Motor neuron (in vitro differentiated cells): Measurements from ENCODE around the gene CFAP54. TPM values are rescaled to one million over a fixed set of nuclear protein-coding genes. Genes with fewer than 3 reads are reported as not detected.
"Not testable (repeated sequence)": the region's sequence is repeated elsewhere in the genome, so short reads cannot be mapped to it uniquely, and the experiment has no call there.

ENCODE experiments used
- ATAC-seq, 8 experiments: fragments of 200-7000 bp; cut with Tn5 transposase; replicated peaks in 6 of 8; 2 replicates each; pipeline ENCODE4 v1.8.0; 2021; ENCODE audit warnings: mild to moderate bottlenecking in 8 of 8, moderate library complexity in 8 of 8
- H3K27ac ChIP-seq, 2 donors: fragments of 250-450 bp; sonication (Bioruptor Pico); 2 replicates each; pipeline ENCODE4 v1.9.0; 2021; ENCODE audit warnings: antibody characterized with exemption in 2 of 2, mild to moderate bottlenecking in 2 of 2, moderate library complexity in 1 of 2
- H3K4me1 ChIP-seq, 2 donors: fragments of 250-450 bp; sonication (Bioruptor Pico); replicated peaks in 1 of 2; 2 replicates each; pipeline ENCODE4 v1.6.1; 2021; ENCODE audit warnings: antibody characterized with exemption in 2 of 2, mild to moderate bottlenecking in 2 of 2, moderate library complexity in 1 of 2
- H3K4me3 ChIP-seq, 5 donors: fragments of 250-450 bp; sonication (Bioruptor Pico); 2 replicates each; pipeline ENCODE4 v1.9.0; 2021; ENCODE audit warnings: antibody characterized with exemption in 5 of 5, mild to moderate bottlenecking in 5 of 5, moderate library complexity in 4 of 5
- whole genome bisulfite sequencing, 10 experiments: fragments of 450-650 bp; shearing (Covaris generic); methylation state at CpG; one replicate each; pipeline ENCODE4 v1.0.0; 2022; 5-methylcytosine and 5-hydroxymethylcytosine counted together
- in situ Hi-C, 9 experiments: fragments of 400-800 bp; cut with MboI; loops; one replicate each; pipeline ENCODE4 v1.15.0; 2021; ENCODE audit warnings: low sequenced_read_pairs in 9 of 9, low pct_unique_long_range_greater_than_20kb in 2 of 9; ENCODE audit not compliant: unreplicated experiment in 9 of 9
- total RNA-seq, 8 experiments: library from RNA; unstranded; fragments of 300-600 nt; gene quantifications; 2 replicates each; pipeline versions ENCODE4 v1.2.3 to v1.2.4, GENCODE V29; 2022

Gene CFAP54
- total RNA-seq, 8 experiments from 2014 or later = 0.46 to 23.9 (median 1.5) TPM

- ATAC-seq = peak in 2 of 8 experiments; percentile 4 to 11
These were observed 3.7 kb downstream of the CFAP54 start for GRCh38 chr12:96493106-96493505.

GRCh38 chr12:96494154-96494553 lies 4.8 kb downstream of the CFAP54 start:
- H3K27ac ChIP-seq, ATAC-seq, in situ Hi-C loops, H3K4me3 ChIP-seq, H3K4me1 ChIP-seq: not testable (repeated sequence)
- WGBS, 10 experiments = 93 to 100% (median 100%) methylated on average over 1 to 5 of the region's 6 CpGs; no CpG with 5 or more reads in 5 of the 10 experiments

More at GRCh38 chr12:96493106-96493505, 3.7 kb downstream of the CFAP54 start:
- in situ Hi-C loops = no loop called here
- H3K4me3 ChIP-seq = no peak overlapping the region
- H3K27ac ChIP-seq = no peak overlapping the region
- peaks cover 0 to 2% of the 10 kb centered on the region in 2 donors for H3K4me1 ChIP-seq

GRCh38 chr12:96495155-96495554 lies 5.8 kb downstream of the CFAP54 start:
- no peak overlapping the region for H3K27ac ChIP-seq
- in situ Hi-C loops = no loop called here
- WGBS, 10 experiments = 40 to 100% (median 94%) methylated on average over 1 to 5 of the region's 11 CpGs; no CpG with 5 or more reads in 4 of the 10 experiments
- H3K4me3 ChIP-seq = no peak overlapping the region
- ATAC-seq = no peak
- no peaks in the 10 kb centered on the region for H3K4me1 ChIP-seq

GRCh38 chr12:96495841-96496545 lies 6.6 kb downstream of the CFAP54 start:
- no peak overlapping the region for H3K4me3 ChIP-seq
- no peaks in the 10 kb centered on the region for H3K4me1 ChIP-seq
- no peak overlapping the region for H3K27ac ChIP-seq
- in situ Hi-C loops = no loop called here
- WGBS, 10 experiments = 80 to 100% (median 96%) methylated on average over 1 to 2 of the region's 2 CpGs
- ATAC-seq = no peak

GRCh38 chr12:96496944-96497343 lies 7.6 kb downstream of the CFAP54 start:
- in situ Hi-C loops = no loop called here
- no peak overlapping the region for H3K4me3 ChIP-seq
- 75 to 100% (median 100%) methylated on average over 1 of the region's 1 CpG; no CpG with 5 or more reads in 4 of the 10 experiments for WGBS, 10 experiments
- ATAC-seq = no peak
- H3K27ac ChIP-seq = no peak overlapping the region
- no peaks in the 10 kb centered on the region for H3K4me1 ChIP-seq

- in situ Hi-C loops = no loop called here
- WGBS, 10 experiments = 50 to 100% (median 100%) methylated on average over 1 to 2 of the region's 2 CpGs; no CpG with 5 or more reads in 3 of the 10 experiments
- H3K27ac ChIP-seq = no peak overlapping the region
- no peak overlapping the region for H3K4me3 ChIP-seq
- ATAC-seq = no peak
- H3K4me1 ChIP-seq = no peaks in the 10 kb centered on the region
These were observed 8.5 kb downstream of the CFAP54 start for GRCh38 chr12:96497855-96498254.

- no peak overlapping the region for H3K4me3 ChIP-seq
- no peaks in the 10 kb centered on the region for H3K4me1 ChIP-seq
- in situ Hi-C loops = loop anchor here (25.0 kb wide), 3 partner anchors 238 to 438 kb away; no protein-coding TSS in a partner anchor
- H3K27ac ChIP-seq = no peak overlapping the region
- WGBS, 10 experiments = 11 to 100% (median 86%) methylated on average over 1 to 3 of the region's 3 CpGs; no CpG with 5 or more reads in 1 of the 10 experiments
- peak in 2 of 8 experiments; percentile 36 to 50 for ATAC-seq
These were observed 11.3 kb downstream of the CFAP54 start for GRCh38 chr12:96500693-96501092.

- 0 to 100% (median 73%) methylated on average over 1 to 5 of the region's 5 CpGs for WGBS, 10 experiments
- in situ Hi-C loops = loop anchor here (25.0 kb wide), 3 partner anchors 239 to 439 kb away; no protein-coding TSS in a partner anchor
- H3K4me3 ChIP-seq = no peak overlapping the region
- no peaks in the 10 kb centered on the region for H3K4me1 ChIP-seq
- H3K27ac ChIP-seq = no peak overlapping the region
- ATAC-seq = peak in 3 of 8 experiments; percentile 54 to 99 (median 96)
These were observed 11.9 kb downstream of the CFAP54 start for GRCh38 chr12:96501133-96501761.

GRCh38 chr12:96501908-96502307 lies 12.5 kb downstream of the CFAP54 start:
- Histone ChIP-seq H3K4me1 (no peaks in the 10 kb centered on the region), H3K4me3 (no peak overlapping the region), H3K27ac (no peak overlapping the region)
- no peak for ATAC-seq
- in situ Hi-C loops = loop anchor here (25.0 kb wide), 3 partner anchors 240 to 440 kb away; no protein-coding TSS in a partner anchor

- Histone ChIP-seq H3K27ac (no peak overlapping the region), H3K4me1 (no peaks in the 10 kb centered on the region), H3K4me3 (no peak overlapping the region)
- no peak for ATAC-seq
- in situ Hi-C loops = loop anchor here (25.0 kb wide), 3 partner anchors 240 to 440 kb away; no protein-coding TSS in a partner anchor
These were observed 13.1 kb downstream of the CFAP54 start for GRCh38 chr12:96502477-96502876.

GRCh38 chr12:96502949-96503532 lies 13.7 kb downstream of the CFAP54 start:
- H3K4me1 ChIP-seq = no peaks in the 10 kb centered on the region
- H3K27ac ChIP-seq = no peak overlapping the region
- in situ Hi-C loops = loop anchor here (25.0 kb wide), 3 partner anchors 241 to 441 kb away; no protein-coding TSS in a partner anchor
- H3K4me3 ChIP-seq = no peak overlapping the region
- ATAC-seq = no peak
- 52 to 100% (median 90%) methylated on average over 1 of the region's 6 CpGs; no CpG with 5 or more reads in 2 of the 10 experiments for WGBS, 10 experiments

- no peaks in the 10 kb centered on the region for H3K4me1 ChIP-seq
- H3K27ac ChIP-seq = no peak overlapping the region
- in situ Hi-C loops = loop anchor here (25.0 kb wide), 3 partner anchors 242 to 442 kb away; no protein-coding TSS in a partner anchor
- H3K4me3 ChIP-seq = no peak overlapping the region
- ATAC-seq = no peak
These were observed 14.6 kb downstream of the CFAP54 start for GRCh38 chr12:96503976-96504375.

GRCh38 chr12:96506776-96507175 lies 17.4 kb downstream of the CFAP54 start:
- 86 to 100% (median 100%) methylated on average over 1 of the region's 1 CpG; no CpG with 5 or more reads in 4 of the 10 experiments for WGBS, 10 experiments
- in situ Hi-C loops = loop anchor here (25.0 kb wide), 3 partner anchors 244 to 444 kb away; no protein-coding TSS in a partner anchor
- no peak overlapping the region for H3K27ac ChIP-seq
- no peaks in the 10 kb centered on the region for H3K4me1 ChIP-seq
- H3K4me3 ChIP-seq = no peak overlapping the region
- no peak for ATAC-seq
